Activated T-helper 1 cell treated with anti-CD3 and anti-CD28 coated beads, Interleukin-2, amount 50 U/mL, for 16 hours (primary cell): ENCODE measurements around the gene SF3B6.
"Not testable (repeated sequence)": the region's sequence is repeated elsewhere in the genome, so short reads cannot be mapped to it uniquely, and the experiment has no call there.

Experiments
- DNase-seq, 2 donors: peaks; one replicate each; pipeline ENCODE4 v3.0.0-alpha.2; 2020; ENCODE audit warnings: low read depth in 1 of 2, low spot score in 1 of 2

The SF3B6 gene

GRCh38 chr2:24075915-24076848 is at the start of gene SF3B6:
SF3B6 (minus strand) TSS chr2:24076326; CDS start chr2:24076229, 97 bp downstream.
- peak; percentile 98 to 99 for DNase-seq

GRCh38 chr2:24123922-24124580 is 47.9 kb upstream of the SF3B6 start:
- no peak for DNase-seq

- DNase-seq: peak in 1 of 2 donors; percentile 38
Observed at GRCh38 chr2:24123195-24123921, 47.2 kb upstream of the SF3B6 start, which contains the start of the genes FAM228B and PFN4. FAM228B (plus strand) TSS chr2:24123469; CDS start chr2:24124362, 893 bp downstream. PFN4 (minus strand) TSS chr2:24123334; CDS start chr2:24122535, 799 bp downstream.

GRCh38 chr2:24122366-24123194 is 46.5 kb upstream of the SF3B6 start:
- DNase-seq: no peak

- DNase-seq: no peak
Observed at GRCh38 chr2:24121469-24121868, 45.3 kb upstream of the SF3B6 start.

GRCh38 chr2:24121066-24121465 is 44.9 kb upstream of the SF3B6 start:
- no peak for DNase-seq

GRCh38 chr2:24117902-24118301 is 41.8 kb upstream of the SF3B6 start:
- DNase-seq: no peak

GRCh38 chr2:24115057-24115456 is 38.9 kb upstream of the SF3B6 start:
- DNase-seq: no peak

GRCh38 chr2:24111407-24111901 is 35.3 kb upstream of the SF3B6 start:
- no peak for DNase-seq

GRCh38 chr2:24110660-24111303 is 34.7 kb upstream of the SF3B6 start:
- no peak for DNase-seq

GRCh38 chr2:24109431-24109830 is 33.3 kb upstream of the SF3B6 start:
- not testable (repeated sequence) for DNase-seq

- no peak for DNase-seq
Observed at GRCh38 chr2:24107336-24107735, 31.2 kb upstream of the SF3B6 start.

GRCh38 chr2:24106786-24107185 is 30.7 kb upstream of the SF3B6 start:
- DNase-seq: no peak

GRCh38 chr2:24105816-24106215 is 29.7 kb upstream of the SF3B6 start:
- no peak for DNase-seq

GRCh38 chr2:24104906-24105305 is 28.8 kb upstream of the SF3B6 start:
- no peak for DNase-seq

GRCh38 chr2:24104110-24104650 is 28.1 kb upstream of the SF3B6 start:
- DNase-seq: no peak

GRCh38 chr2:24102677-24103076 is 26.6 kb upstream of the SF3B6 start:
- no peak for DNase-seq

GRCh38 chr2:24101992-24102391 is 25.9 kb upstream of the SF3B6 start:
- no peak for DNase-seq

GRCh38 chr2:24100732-24101131 is 24.6 kb upstream of the SF3B6 start:
- DNase-seq: not testable (repeated sequence)
